Measurements from ENCODE around the gene CHRNB1. TPM values are rescaled to one million over a fixed set of nuclear protein-coding genes. Genes with fewer than 3 reads are reported as not detected.
A peak's percentile ranks its signal among the peaks of the same experiment; 100 is the strongest.

CHRNB1 gene, protein sequence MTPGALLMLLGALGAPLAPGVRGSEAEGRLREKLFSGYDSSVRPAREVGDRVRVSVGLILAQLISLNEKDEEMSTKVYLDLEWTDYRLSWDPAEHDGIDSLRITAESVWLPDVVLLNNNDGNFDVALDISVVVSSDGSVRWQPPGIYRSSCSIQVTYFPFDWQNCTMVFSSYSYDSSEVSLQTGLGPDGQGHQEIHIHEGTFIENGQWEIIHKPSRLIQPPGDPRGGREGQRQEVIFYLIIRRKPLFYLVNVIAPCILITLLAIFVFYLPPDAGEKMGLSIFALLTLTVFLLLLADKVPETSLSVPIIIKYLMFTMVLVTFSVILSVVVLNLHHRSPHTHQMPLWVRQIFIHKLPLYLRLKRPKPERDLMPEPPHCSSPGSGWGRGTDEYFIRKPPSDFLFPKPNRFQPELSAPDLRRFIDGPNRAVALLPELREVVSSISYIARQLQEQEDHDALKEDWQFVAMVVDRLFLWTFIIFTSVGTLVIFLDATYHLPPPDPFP
- 12.7 and 13.2 TPM in 2 replicates for total RNA-seq (2021)
- long read RNA-seq, transcript CHRNB1-202 (10 exons, 1,623 nt), result major isoform, 29 of 77 reads
- long read RNA-seq, transcript CHRNB1-201 (11 exons, 2,557 nt), result minor isoform, 15 of 77 reads
- long read RNA-seq, partial matches to known transcripts, result 3 of 77 reads
- long read RNA-seq, other reads (novel, unspliced or antisense), result 26 of 77 reads

- Histone ChIP-seq H3K4me2 (ENCODE audit: insufficient read depth, insufficient read length, low read length) (peak within 1 kb of the TSS; percentile 22), H3K4ac (ENCODE audit: low read depth, low read length) (no peak within 1 kb of the TSS), H4K8ac (replicated peaks; ENCODE audit: insufficient read length, low read depth, low read length) (no peak within 1 kb of the TSS), H3K14ac (ENCODE audit: insufficient read depth, low read length) (no peak within 1 kb of the TSS), H2BK5ac (ENCODE audit: insufficient read length, low read length) (no peak within 1 kb of the TSS), H4K5ac (ENCODE audit: insufficient read length, low read depth, low read length) (no peak within 1 kb of the TSS), H2BK15ac (ENCODE audit: low read depth, low read length) (no peak within 1 kb of the TSS), H3K56ac (ENCODE audit: insufficient read length, low read depth, low read length) (no peak within 1 kb of the TSS), H3K9ac (ENCODE audit: extremely low read depth, insufficient read length, low read length) (no peak within 1 kb of the TSS), H2AK5ac (ENCODE audit: insufficient read length, low read length) (no peak within 1 kb of the TSS), H3K27ac (ENCODE audit: insufficient read length, low read depth, low read length) (no peak within 1 kb of the TSS), H2BK12ac (ENCODE audit: insufficient read length, low read depth, low read length) (no peak within 1 kb of the TSS), H2BK20ac (ENCODE audit: low read depth, low read length, poor library complexity, severe bottlenecking) (no peak within 1 kb of the TSS), H3K4me1 (ENCODE audit: insufficient read depth, low read length) (no peaks in the 10 kb centered on the region; the same call in 1 of the 2 replicates), H2AFZ (ENCODE audit: low read length) (no peak within 1 kb of the TSS), H3K79me2 (ENCODE audit: insufficient read depth, low read length) (no peaks in the 10 kb centered on the region), H3K23me2 (ENCODE audit: insufficient read length, low read depth, low read length, poor library complexity, severe bottlenecking) (peaks cover 12% of the 10 kb centered on the region), H2BK120ac (ENCODE audit: low read depth, low read length, poor library complexity, severe bottlenecking) (no peak within 1 kb of the TSS), H3K27me3 (ENCODE audit: insufficient read depth, low read length) (peaks cover 1% of the 10 kb centered on the region; the same call in 1 of the 2 replicates), H3K23ac (ENCODE audit: insufficient read length, low read depth, low read length) (no peak within 1 kb of the TSS), H3K18ac (ENCODE audit: insufficient read length, low read depth, low read length) (peak within 1 kb of the TSS; percentile 59), H4K20me1 (ENCODE audit: control insufficient read depth, insufficient read depth, insufficient read length) (no peaks in the 10 kb centered on the region), H4K91ac (ENCODE audit: insufficient read length, low read depth, low read length) (no peak within 1 kb of the TSS), H3K79me1 (ENCODE audit: insufficient read depth, low read depth, low read length, poor library complexity, severe bottlenecking) (no peaks in the 10 kb centered on the region), H3T11ph (ENCODE audit: low read length) (no peak within 1 kb of the TSS), H3K9me3 (ENCODE audit: control insufficient read depth, low read depth, low read length) (no peaks in the 10 kb centered on the region)
- peak within 1 kb of the TSS; percentile 97 to 99 (median 97) for H3K27ac Mint-ChIP-seq
- peaks cover 30 to 46% of the 10 kb centered on the region in 2 experiments for H3K4me1 Mint-ChIP-seq
- H3K27me3 Mint-ChIP-seq (ENCODE audit: low read depth), result peaks cover 14% of the 10 kb centered on the region
- DNase-seq, result peak; percentile 98
- WGBS (ENCODE audit: extremely low coverage, insufficient read length, low lambda C conversion rate), result no CpG with 5 or more reads among the region's 51 CpGs
- H3K36me3 Mint-ChIP-seq (ENCODE audit: insufficient read depth in 1 of 3, low read depth in 3 of 3), result peaks cover 7 to 23% (median 9%) of the 10 kb centered on the region in 3 experiments
- no peaks in the 10 kb centered on the region; a peak in 1 of 5 replicates for H3K9me3 Mint-ChIP-seq
- TF ChIP-seq, protein P1, sequence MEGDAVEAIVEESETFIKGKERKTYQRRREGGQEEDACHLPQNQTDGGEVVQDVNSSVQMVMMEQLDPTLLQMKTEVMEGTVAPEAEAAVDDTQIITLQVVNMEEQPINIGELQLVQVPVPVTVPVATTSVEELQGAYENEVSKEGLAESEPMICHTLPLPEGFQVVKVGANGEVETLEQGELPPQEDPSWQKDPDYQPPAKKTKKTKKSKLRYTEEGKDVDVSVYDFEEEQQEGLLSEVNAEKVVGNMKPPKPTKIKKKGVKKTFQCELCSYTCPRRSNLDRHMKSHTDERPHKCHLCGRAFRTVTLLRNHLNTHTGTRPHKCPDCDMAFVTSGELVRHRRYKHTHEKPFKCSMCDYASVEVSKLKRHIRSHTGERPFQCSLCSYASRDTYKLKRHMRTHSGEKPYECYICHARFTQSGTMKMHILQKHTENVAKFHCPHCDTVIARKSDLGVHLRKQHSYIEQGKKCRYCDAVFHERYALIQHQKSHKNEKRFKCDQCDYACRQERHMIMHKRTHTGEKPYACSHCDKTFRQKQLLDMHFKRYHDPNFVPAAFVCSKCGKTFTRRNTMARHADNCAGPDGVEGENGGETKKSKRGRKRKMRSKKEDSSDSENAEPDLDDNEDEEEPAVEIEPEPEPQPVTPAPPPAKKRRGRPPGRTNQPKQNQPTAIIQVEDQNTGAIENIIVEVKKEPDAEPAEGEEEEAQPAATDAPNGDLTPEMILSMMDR (conservative IDR thresholded peaks at IDR 0.05), result peak; percentile 38; the same call in 2 of the 3 replicates
- H3K4me3 Mint-ChIP-seq, result peak within 1 kb of the TSS; percentile 81 to 94
Observed at GRCh38 chr17:7444682-7445618, at the start of gene CHRNB1. CHRNB1 (plus strand) TSS chr17:7445061; CDS start chr17:7445128, 67 bp downstream.
